GM23338 (cell line): Measurements from ENCODE around the gene ATG7. TPM values are rescaled to one million over a fixed set of nuclear protein-coding genes. Genes with fewer than 3 reads are reported as not detected.

Experiments
- ATAC-seq: fragments of 200-7000 bp; cut with Tn5 transposase; 3 replicates; pipeline ENCODE4 v1.9.1; 2020
- DNase-seq: peaks from one replicate; pipeline ENCODE4 v3.0.0-alpha.2; 2015; ENCODE audit warnings: low spot score
- H2AFZ ChIP-seq: fragments of 200-600 bp; sonication (generic); 2 replicates; pipeline ENCODE4 v1.8.0; 2016; ENCODE audit warnings: antibody characterized with exemption, mild to moderate bottlenecking, moderate library complexity
- H3F3A ChIP-seq: fragments of 200-600 bp; sonication (generic); replicated peaks from 2 replicates; pipeline ENCODE4 v1.8.0; 2017; ENCODE audit warnings: antibody characterized with exemption, mixed run types, low read depth
- H3K27ac ChIP-seq: fragments of 200-600 bp; sonication (generic); 2 replicates; pipeline ENCODE4 v1.6.1; 2016; ENCODE audit warnings: low read depth
- H3K27me3 ChIP-seq: fragments of 200-600 bp; sonication (generic); 2 replicates; pipeline ENCODE4 v1.8.0; 2016; ENCODE audit warnings: mild to moderate bottlenecking, mixed run types, moderate library complexity; ENCODE audit not compliant: insufficient read depth
- H3K36me3 ChIP-seq: fragments of 200-600 bp; sonication (generic); 2 replicates; pipeline ENCODE4 v1.8.0; 2016; ENCODE audit warnings: mild to moderate bottlenecking; ENCODE audit not compliant: insufficient read depth
- H3K4me1 ChIP-seq: fragments of 200-600 bp; sonication (generic); 2 replicates; pipeline ENCODE4 v1.8.0; 2016; ENCODE audit warnings: mild to moderate bottlenecking, moderate library complexity; ENCODE audit not compliant: insufficient read depth
- H3K4me2 ChIP-seq: fragments of 200-600 bp; sonication (generic); 2 replicates; pipeline ENCODE4 v1.7.1; 2017; ENCODE audit warnings: mixed run types
- H3K4me3 ChIP-seq: fragments of 200-600 bp; sonication (generic); 2 replicates; pipeline ENCODE4 v1.6.1; 2016; ENCODE audit warnings: mixed run types
- H3K79me2 ChIP-seq: fragments of 200-600 bp; sonication (generic); replicated peaks from 2 replicates; pipeline ENCODE4 v1.8.0; 2017; ENCODE audit warnings: mild to moderate bottlenecking; ENCODE audit not compliant: insufficient read depth
- H3K9me2 ChIP-seq: fragments of 200-600 bp; sonication (generic); 2 replicates; pipeline ENCODE4 v1.8.0; 2017; ENCODE audit not compliant: insufficient read depth
- H4K20me1 ChIP-seq: fragments of 200-600 bp; sonication (generic); replicated peaks from 2 replicates; pipeline ENCODE4 v1.8.0; 2017; ENCODE audit warnings: mild to moderate bottlenecking; ENCODE audit not compliant: insufficient read depth
- H3K27ac Mint-ChIP-seq: 2 replicates; pipeline ENCODE4 v1.8.0; 2020; ENCODE audit warnings: inconsistent platforms, mild to moderate bottlenecking, moderate library complexity, mixed read lengths
- H3K27me3 Mint-ChIP-seq: 3 replicates; pipeline ENCODE4 v1.8.0; 2022; ENCODE audit warnings: low read depth, mild to moderate bottlenecking, moderate library complexity, mixed read lengths, inconsistent platforms; ENCODE audit not compliant: insufficient read depth, poor library complexity
- H3K36me3 Mint-ChIP-seq: 3 replicates; pipeline ENCODE4 v1.8.0; 2021; ENCODE audit warnings: low read depth, mild to moderate bottlenecking, inconsistent platforms, moderate library complexity, mixed read lengths
- H3K4me1 Mint-ChIP-seq: 3 replicates; pipeline ENCODE4 v1.8.0; 2020; ENCODE audit warnings: mild to moderate bottlenecking, inconsistent platforms, mixed read lengths
- H3K4me3 Mint-ChIP-seq: 3 replicates; pipeline ENCODE4 v1.8.0; 2021; ENCODE audit warnings: moderate library complexity, mild to moderate bottlenecking, inconsistent platforms, mixed read lengths
- H3K9me3 Mint-ChIP-seq: 3 replicates; pipeline ENCODE4 v1.8.0; 2020; ENCODE audit warnings: moderate library complexity, mild to moderate bottlenecking, inconsistent platforms, mixed read lengths
- CREB1 ChIP-seq: fragments of 250-450 bp; sonication (Bioruptor Pico); IDR thresholded peaks from 2 replicates; pipeline ENCODE4 v1.5.0; 2020; ENCODE audit warnings: low read depth, mild to moderate bottlenecking, moderate library complexity
- ETS1 ChIP-seq: IDR thresholded peaks from 2 replicates; pipeline ENCODE4 v1.6.1; 2016; ENCODE audit warnings: antibody characterized with exemption
- EZH2 ChIP-seq: fragments of 200-600 bp; sonication (generic); IDR thresholded peaks from one replicate; pipeline ENCODE4 v1.8.0; 2017; ENCODE audit warnings: antibody characterized with exemption, mild to moderate bottlenecking, low read depth; ENCODE audit not compliant: unreplicated experiment
- EZH2phosphoT487 ChIP-seq: fragments of 200-600 bp; sonication (generic); IDR thresholded peaks from one replicate; pipeline ENCODE4 v1.8.1; 2018; ENCODE audit warnings: antibody characterized with exemption; ENCODE audit not compliant: unreplicated experiment
- JUNB ChIP-seq: IDR thresholded peaks from one replicate; pipeline ENCODE4 v1.6.1; 2016; ENCODE audit warnings: antibody characterized with exemption; ENCODE audit not compliant: unreplicated experiment
- NANOG ChIP-seq: IDR thresholded peaks from 2 replicates; pipeline ENCODE4 v1.6.1; 2016; ENCODE audit warnings: antibody characterized with exemption, borderline replicate concordance
- POLR2AphosphoS5 ChIP-seq: IDR thresholded peaks from 2 replicates; pipeline ENCODE4 v1.6.1; 2016; ENCODE audit warnings: antibody characterized with exemption, low read depth
- STAT1 ChIP-seq: IDR thresholded peaks from one replicate; pipeline ENCODE4 v1.6.1; 2016; ENCODE audit warnings: antibody characterized with exemption; ENCODE audit not compliant: unreplicated experiment
- ZNF114 ChIP-seq: fragments of 250-450 bp; sonication (Bioruptor Pico); IDR thresholded peaks from 2 replicates; pipeline ENCODE4 v1.5.0; 2020; ENCODE audit warnings: mild to moderate bottlenecking, moderate library complexity
- ZNF331 ChIP-seq: fragments of 250-450 bp; sonication (Bioruptor Pico); IDR thresholded peaks from 2 replicates; pipeline ENCODE4 v1.5.0; 2020; ENCODE audit warnings: low read depth, mild to moderate bottlenecking, moderate library complexity
- ZNF462 ChIP-seq: fragments of 250-450 bp; sonication (Bioruptor Pico); IDR thresholded peaks from 2 replicates; pipeline ENCODE4 v1.5.0; 2020; ENCODE audit warnings: mild to moderate bottlenecking, moderate library complexity
- polyA plus RNA-seq: library from polyadenylated mRNA; unstranded; fragments of >200 nt; fragmentation: Nextera tagmentation; extraction: Ambion mirVana; gene quantifications from 2 replicates; pipeline ENCODE4 v1.2.1, GENCODE V29; 2016
- total RNA-seq: library from RNA; depleted of rRNA; stranded (reverse); fragments of >200 nt; shearing (Covaris generic); gene quantifications from 2 replicates; pipeline ENCODE4 v1.2.3, GENCODE V29; 2014
- TF ChIP-seq, protein P1 (sequence below): IDR thresholded peaks from one replicate; pipeline ENCODE4 v1.6.1; 2018; ENCODE audit warnings: antibody characterized with exemption; ENCODE audit not compliant: unreplicated experiment
- TF ChIP-seq, protein P2 (sequence below), 2 experiments: fragments of 200-600 bp in 1 of 2; sonication (generic) in 1 of 2; conservative IDR thresholded peaks; 2 replicates each; pipeline versions ENCODE4 v1.5.1 to v1.6.1; 2016 to 2017; ENCODE audit warnings: antibody characterized with exemption in 2 of 2, low read depth in 2 of 2, mild to moderate bottlenecking in 2 of 2, moderate library complexity in 1 of 2

Gene ATG7
- total and polyA plus RNA-seq, 2 experiments from 2014 or later: 16.2 to 36.7 TPM

DNA sequence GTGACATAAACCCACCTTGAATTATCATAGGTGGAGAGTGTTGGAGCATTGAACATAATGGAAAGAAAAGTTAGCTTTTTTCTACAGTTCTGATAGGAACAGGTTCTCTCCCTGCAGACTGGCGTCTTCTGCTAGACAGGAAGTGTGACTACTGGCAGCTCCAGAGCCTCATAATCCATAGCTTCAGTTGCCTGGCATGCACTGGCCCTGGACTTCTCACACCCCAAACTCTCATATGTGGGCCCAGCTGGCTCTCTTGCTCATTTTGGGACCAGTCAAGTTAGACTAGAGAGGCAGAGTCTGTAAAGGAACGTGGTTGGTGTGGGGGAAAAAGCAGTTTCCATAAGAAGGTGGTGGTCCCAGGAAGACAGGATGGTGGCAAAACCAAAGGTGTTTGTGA, 191.4 kb downstream of the ATG7 start:
- no peaks in the 10 kb centered on the region for H3K27me3 ChIP-seq
- no peaks in the 10 kb centered on the region for H3K36me3 ChIP-seq
- no peak for DNase-seq
- H3K4me1 ChIP-seq: no peaks in the 10 kb centered on the region
- H3F3A ChIP-seq: no peaks in the 10 kb centered on the region
- Mint-ChIP-seq H3K27ac (0 out of 2 replicates have a peak overlapping the region, but pooled peaks have one; percentile 0), H3K36me3 (no peaks in the 10 kb centered on the region), H3K4me1 (peaks cover 2% of the 10 kb centered on the region), H3K27me3 (no peaks in the 10 kb centered on the region), H3K9me3 (no peaks in the 10 kb centered on the region), H3K4me3 (no peak overlapping the region)
- TF ChIP-seq EZH2: no peak
- no peak for TF ChIP-seq ZNF331 (CRISPR knock-in tag)
- no peak for TF ChIP-seq NANOG
- no peak for TF ChIP-seq ZNF114 (CRISPR knock-in tag)
- no peak for TF ChIP-seq CREB1 (CRISPR knock-in tag)
- TF ChIP-seq JUNB: no peak
- TF ChIP-seq, protein P1, sequence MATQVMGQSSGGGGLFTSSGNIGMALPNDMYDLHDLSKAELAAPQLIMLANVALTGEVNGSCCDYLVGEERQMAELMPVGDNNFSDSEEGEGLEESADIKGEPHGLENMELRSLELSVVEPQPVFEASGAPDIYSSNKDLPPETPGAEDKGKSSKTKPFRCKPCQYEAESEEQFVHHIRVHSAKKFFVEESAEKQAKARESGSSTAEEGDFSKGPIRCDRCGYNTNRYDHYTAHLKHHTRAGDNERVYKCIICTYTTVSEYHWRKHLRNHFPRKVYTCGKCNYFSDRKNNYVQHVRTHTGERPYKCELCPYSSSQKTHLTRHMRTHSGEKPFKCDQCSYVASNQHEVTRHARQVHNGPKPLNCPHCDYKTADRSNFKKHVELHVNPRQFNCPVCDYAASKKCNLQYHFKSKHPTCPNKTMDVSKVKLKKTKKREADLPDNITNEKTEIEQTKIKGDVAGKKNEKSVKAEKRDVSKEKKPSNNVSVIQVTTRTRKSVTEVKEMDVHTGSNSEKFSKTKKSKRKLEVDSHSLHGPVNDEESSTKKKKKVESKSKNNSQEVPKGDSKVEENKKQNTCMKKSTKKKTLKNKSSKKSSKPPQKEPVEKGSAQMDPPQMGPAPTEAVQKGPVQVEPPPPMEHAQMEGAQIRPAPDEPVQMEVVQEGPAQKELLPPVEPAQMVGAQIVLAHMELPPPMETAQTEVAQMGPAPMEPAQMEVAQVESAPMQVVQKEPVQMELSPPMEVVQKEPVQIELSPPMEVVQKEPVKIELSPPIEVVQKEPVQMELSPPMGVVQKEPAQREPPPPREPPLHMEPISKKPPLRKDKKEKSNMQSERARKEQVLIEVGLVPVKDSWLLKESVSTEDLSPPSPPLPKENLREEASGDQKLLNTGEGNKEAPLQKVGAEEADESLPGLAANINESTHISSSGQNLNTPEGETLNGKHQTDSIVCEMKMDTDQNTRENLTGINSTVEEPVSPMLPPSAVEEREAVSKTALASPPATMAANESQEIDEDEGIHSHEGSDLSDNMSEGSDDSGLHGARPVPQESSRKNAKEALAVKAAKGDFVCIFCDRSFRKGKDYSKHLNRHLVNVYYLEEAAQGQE: no peak
- no peak for TF ChIP-seq EZH2phosphoT487
- no peak for TF ChIP-seq POLR2AphosphoS5
- TF ChIP-seq, protein P2, sequence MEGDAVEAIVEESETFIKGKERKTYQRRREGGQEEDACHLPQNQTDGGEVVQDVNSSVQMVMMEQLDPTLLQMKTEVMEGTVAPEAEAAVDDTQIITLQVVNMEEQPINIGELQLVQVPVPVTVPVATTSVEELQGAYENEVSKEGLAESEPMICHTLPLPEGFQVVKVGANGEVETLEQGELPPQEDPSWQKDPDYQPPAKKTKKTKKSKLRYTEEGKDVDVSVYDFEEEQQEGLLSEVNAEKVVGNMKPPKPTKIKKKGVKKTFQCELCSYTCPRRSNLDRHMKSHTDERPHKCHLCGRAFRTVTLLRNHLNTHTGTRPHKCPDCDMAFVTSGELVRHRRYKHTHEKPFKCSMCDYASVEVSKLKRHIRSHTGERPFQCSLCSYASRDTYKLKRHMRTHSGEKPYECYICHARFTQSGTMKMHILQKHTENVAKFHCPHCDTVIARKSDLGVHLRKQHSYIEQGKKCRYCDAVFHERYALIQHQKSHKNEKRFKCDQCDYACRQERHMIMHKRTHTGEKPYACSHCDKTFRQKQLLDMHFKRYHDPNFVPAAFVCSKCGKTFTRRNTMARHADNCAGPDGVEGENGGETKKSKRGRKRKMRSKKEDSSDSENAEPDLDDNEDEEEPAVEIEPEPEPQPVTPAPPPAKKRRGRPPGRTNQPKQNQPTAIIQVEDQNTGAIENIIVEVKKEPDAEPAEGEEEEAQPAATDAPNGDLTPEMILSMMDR (conservative IDR thresholded peaks at IDR 0.05; ENCODE audit: low read depth in 2 of 2): no peak
- TF ChIP-seq ETS1: no peak
- TF ChIP-seq ZNF462 (CRISPR knock-in tag): no peak
- TF ChIP-seq STAT1: no peak
- no peak overlapping the region for H2AFZ ChIP-seq
- H3K79me2 ChIP-seq: no peaks in the 10 kb centered on the region
- H4K20me1 ChIP-seq: no peaks in the 10 kb centered on the region
- H3K4me2 ChIP-seq: no peak overlapping the region
- H3K27ac ChIP-seq: no peak overlapping the region
- no peak overlapping the region for H3K4me3 ChIP-seq
- ATAC-seq: no peak
- no peaks in the 10 kb centered on the region for H3K9me2 ChIP-seq
